ENCODE data around the gene NOL4L.

The NOL4L gene

GRCh38 chr20:32432277-32432676 lies 152.9 kb downstream of the NOL4L start:
- Histone ChIP-seq H3K36me3 (ENCODE audit: insufficient read depth, low read length) (peaks cover 99% of the 10 kb centered on the region), H4K20me1 (ENCODE audit: insufficient read depth, low read length) (no peaks in the 10 kb centered on the region), H3K9me3 (ENCODE audit: low read length) (no peaks in the 10 kb centered on the region), H3K4me1 (ENCODE audit: insufficient read depth, low read length, severe bottlenecking) (no peaks in the 10 kb centered on the region), H3K4me2 (ENCODE audit: low read length) (no peak overlapping the region), H3K27me3 (ENCODE audit: insufficient read depth, low read length) (no peaks in the 10 kb centered on the region), H3K79me2 (ENCODE audit: insufficient read depth, low read length) (no peaks in the 10 kb centered on the region), H3K27ac (ENCODE audit: low read depth, low read length, poor library complexity, severe bottlenecking) (no peak overlapping the region), H3K9ac (ENCODE audit: low read length) (no peak overlapping the region), H3F3A (ENCODE audit: insufficient read depth, low read length) (no peaks in the 10 kb centered on the region), H3K4me3 (ENCODE audit: low read depth, low read length, poor library complexity, severe bottlenecking) (no peak overlapping the region), H3K9me2 (ENCODE audit: low read depth, low read length) (no peaks in the 10 kb centered on the region), H2AFZ (ENCODE audit: low read length) (no peak overlapping the region)
- TF ChIP-seq, protein P1, sequence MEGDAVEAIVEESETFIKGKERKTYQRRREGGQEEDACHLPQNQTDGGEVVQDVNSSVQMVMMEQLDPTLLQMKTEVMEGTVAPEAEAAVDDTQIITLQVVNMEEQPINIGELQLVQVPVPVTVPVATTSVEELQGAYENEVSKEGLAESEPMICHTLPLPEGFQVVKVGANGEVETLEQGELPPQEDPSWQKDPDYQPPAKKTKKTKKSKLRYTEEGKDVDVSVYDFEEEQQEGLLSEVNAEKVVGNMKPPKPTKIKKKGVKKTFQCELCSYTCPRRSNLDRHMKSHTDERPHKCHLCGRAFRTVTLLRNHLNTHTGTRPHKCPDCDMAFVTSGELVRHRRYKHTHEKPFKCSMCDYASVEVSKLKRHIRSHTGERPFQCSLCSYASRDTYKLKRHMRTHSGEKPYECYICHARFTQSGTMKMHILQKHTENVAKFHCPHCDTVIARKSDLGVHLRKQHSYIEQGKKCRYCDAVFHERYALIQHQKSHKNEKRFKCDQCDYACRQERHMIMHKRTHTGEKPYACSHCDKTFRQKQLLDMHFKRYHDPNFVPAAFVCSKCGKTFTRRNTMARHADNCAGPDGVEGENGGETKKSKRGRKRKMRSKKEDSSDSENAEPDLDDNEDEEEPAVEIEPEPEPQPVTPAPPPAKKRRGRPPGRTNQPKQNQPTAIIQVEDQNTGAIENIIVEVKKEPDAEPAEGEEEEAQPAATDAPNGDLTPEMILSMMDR (IDR thresholded peaks at IDR 0.05; ENCODE audit: low read length), result no peak
- TF ChIP-seq EZH2 (IDR thresholded peaks at IDR 0.05; ENCODE audit: borderline replicate concordance, low read length), result no peak

GRCh38 chr20:32431457-32431856 lies 153.7 kb downstream of the NOL4L start:
- no peak overlapping the region for H3K27ac ChIP-seq (ENCODE audit: low read depth, low read length, poor library complexity, severe bottlenecking)
- peaks cover 97% of the 10 kb centered on the region for H3K36me3 ChIP-seq (ENCODE audit: insufficient read depth, low read length)
- no peaks in the 10 kb centered on the region for H3K9me3 ChIP-seq (ENCODE audit: low read length)
- H4K20me1 ChIP-seq (ENCODE audit: insufficient read depth, low read length), result no peaks in the 10 kb centered on the region
- H3K9me2 ChIP-seq (ENCODE audit: low read depth, low read length), result no peaks in the 10 kb centered on the region
- H2AFZ ChIP-seq (ENCODE audit: low read length), result no peak overlapping the region
- TF ChIP-seq EZH2 (IDR thresholded peaks at IDR 0.05; ENCODE audit: borderline replicate concordance, low read length), result no peak
- TF ChIP-seq, protein P1 (IDR thresholded peaks at IDR 0.05; ENCODE audit: low read length), result no peak
- no peaks in the 10 kb centered on the region for H3K79me2 ChIP-seq (ENCODE audit: insufficient read depth, low read length)
- no peak overlapping the region for H3K4me3 ChIP-seq (ENCODE audit: low read depth, low read length, poor library complexity, severe bottlenecking)
- H3K27me3 ChIP-seq (ENCODE audit: insufficient read depth, low read length), result no peaks in the 10 kb centered on the region
- no peak overlapping the region for H3K4me2 ChIP-seq (ENCODE audit: low read length)
- H3K9ac ChIP-seq (ENCODE audit: low read length), result no peak overlapping the region
- H3K4me1 ChIP-seq (ENCODE audit: insufficient read depth, low read length, severe bottlenecking), result no peaks in the 10 kb centered on the region
- H3F3A ChIP-seq (ENCODE audit: insufficient read depth, low read length), result no peaks in the 10 kb centered on the region

DNA sequence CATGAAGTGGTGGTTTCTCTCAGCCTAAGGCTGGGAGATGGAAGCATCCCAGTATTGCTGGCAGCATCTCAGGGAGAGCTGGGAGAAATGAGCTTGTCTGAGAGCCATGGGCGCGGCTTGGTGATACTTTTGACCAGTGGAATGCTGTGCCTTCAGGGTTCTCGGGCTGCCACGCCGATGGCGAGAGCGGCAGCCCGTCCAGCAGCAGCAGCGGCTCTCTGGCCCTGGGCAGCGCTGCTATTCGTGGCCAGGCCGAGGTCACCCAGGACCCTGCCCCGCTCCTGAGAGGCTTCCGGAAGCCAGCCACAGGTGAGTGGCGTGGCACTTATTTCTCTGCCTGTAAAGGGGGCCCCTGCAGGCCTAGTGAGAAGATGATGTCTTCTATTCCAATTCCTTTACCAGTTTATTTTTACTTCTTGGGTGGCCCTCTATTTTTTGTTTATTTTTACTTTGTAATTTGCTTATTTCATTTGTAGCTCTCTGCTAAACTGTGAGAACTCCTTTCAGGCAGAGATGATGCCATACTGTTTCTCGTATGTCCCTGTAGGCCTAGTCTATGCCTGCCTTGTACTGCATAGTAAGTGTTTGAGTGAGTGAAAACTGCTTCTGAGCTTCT lies 155.3 kb downstream of the NOL4L start:
- H3F3A ChIP-seq (ENCODE audit: insufficient read depth, low read length), result no peaks in the 10 kb centered on the region
- no peaks in the 10 kb centered on the region for H3K9me2 ChIP-seq (ENCODE audit: low read depth, low read length)
- no peaks in the 10 kb centered on the region for H3K9me3 ChIP-seq (ENCODE audit: low read length)
- no peak overlapping the region for H3K4me2 ChIP-seq (ENCODE audit: low read length)
- H4K20me1 ChIP-seq (ENCODE audit: insufficient read depth, low read length), result no peaks in the 10 kb centered on the region
- H3K9ac ChIP-seq (ENCODE audit: low read length), result no peak overlapping the region
- H3K4me3 ChIP-seq (ENCODE audit: low read depth, low read length, poor library complexity, severe bottlenecking), result no peak overlapping the region
- H3K79me2 ChIP-seq (ENCODE audit: insufficient read depth, low read length), result peaks cover 9% of the 10 kb centered on the region; the same call in 1 of the 2 replicates
- no peak for TF ChIP-seq EZH2 (IDR thresholded peaks at IDR 0.05; ENCODE audit: borderline replicate concordance, low read length)
- TF ChIP-seq, protein P1 (IDR thresholded peaks at IDR 0.05; ENCODE audit: low read length), result no peak
- peaks cover 93% of the 10 kb centered on the region for H3K36me3 ChIP-seq (ENCODE audit: insufficient read depth, low read length)
- H3K27ac ChIP-seq (ENCODE audit: low read depth, low read length, poor library complexity, severe bottlenecking), result no peak overlapping the region
- no peaks in the 10 kb centered on the region for H3K4me1 ChIP-seq (ENCODE audit: insufficient read depth, low read length, severe bottlenecking)
- no peak overlapping the region for H2AFZ ChIP-seq (ENCODE audit: low read length)
- H3K27me3 ChIP-seq (ENCODE audit: insufficient read depth, low read length), result no peaks in the 10 kb centered on the region
